NT2/D1 (cell line): ENCODE data around the gene C11orf42.

ENCODE experiments used
- DNase-seq: peaks from one replicate; pipeline ENCODE4 v3.0.0-alpha.2; 2011; ENCODE audit warnings: low read depth, low spot score
- H3K27me3 ChIP-seq: 2 replicates; pipeline ENCODE4 v1.6.0; 2011; ENCODE audit warnings: mild to moderate bottlenecking; ENCODE audit not compliant: insufficient read length, insufficient read depth
- H3K36me3 ChIP-seq: 2 replicates; pipeline ENCODE4 v1.6.1; 2011; ENCODE audit warnings: mild to moderate bottlenecking, low read length, mixed read lengths; ENCODE audit not compliant: insufficient read depth, insufficient read length
- H3K4me1 ChIP-seq: 2 replicates; pipeline ENCODE4 v1.5.1; 2011; ENCODE audit not compliant: insufficient read depth, insufficient read length
- H3K4me3 ChIP-seq: 2 replicates; pipeline ENCODE4 v1.5.1; 2011; ENCODE audit warnings: low read depth; ENCODE audit not compliant: insufficient read length
- H3K9ac ChIP-seq: 2 replicates; pipeline ENCODE4 v1.6.0; 2011; ENCODE audit warnings: low read depth; ENCODE audit not compliant: insufficient read length
- H3K9me3 ChIP-seq: 2 replicates; pipeline ENCODE4 v1.5.1; 2011; ENCODE audit warnings: mild to moderate bottlenecking, low read length; ENCODE audit not compliant: insufficient read depth
- SUZ12 ChIP-seq: IDR thresholded peaks from 2 replicates; pipeline ENCODE4 v1.6.1; 2011; ENCODE audit not compliant: insufficient read length, insufficient read depth; ENCODE audit errors: extremely low read depth
- YY1 ChIP-seq: IDR thresholded peaks from 2 replicates; pipeline ENCODE4 v1.6.1; 2011; ENCODE audit not compliant: insufficient read length, insufficient read depth
- ZNF274 ChIP-seq: IDR thresholded peaks from 2 replicates; pipeline ENCODE4 v1.6.1; 2011; ENCODE audit warnings: mild to moderate bottlenecking, low read depth, low read length

Gene C11orf42, protein sequence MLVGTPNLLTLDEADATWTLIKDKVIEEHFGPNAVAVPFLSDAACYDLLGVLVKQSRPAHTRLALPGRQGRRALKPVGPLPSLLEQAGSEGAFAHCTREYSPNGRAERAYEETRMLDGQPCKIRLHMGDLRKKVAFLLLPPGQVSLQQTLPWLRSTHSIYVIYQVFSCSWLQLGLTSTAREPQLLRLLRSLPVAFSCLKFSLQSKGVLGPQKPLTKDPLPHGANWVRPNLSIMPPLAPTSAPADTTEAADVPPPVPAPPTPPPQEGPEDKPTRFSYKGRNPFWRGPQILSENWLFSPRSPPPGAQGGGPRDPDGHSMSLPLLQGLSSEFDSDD

DNA sequence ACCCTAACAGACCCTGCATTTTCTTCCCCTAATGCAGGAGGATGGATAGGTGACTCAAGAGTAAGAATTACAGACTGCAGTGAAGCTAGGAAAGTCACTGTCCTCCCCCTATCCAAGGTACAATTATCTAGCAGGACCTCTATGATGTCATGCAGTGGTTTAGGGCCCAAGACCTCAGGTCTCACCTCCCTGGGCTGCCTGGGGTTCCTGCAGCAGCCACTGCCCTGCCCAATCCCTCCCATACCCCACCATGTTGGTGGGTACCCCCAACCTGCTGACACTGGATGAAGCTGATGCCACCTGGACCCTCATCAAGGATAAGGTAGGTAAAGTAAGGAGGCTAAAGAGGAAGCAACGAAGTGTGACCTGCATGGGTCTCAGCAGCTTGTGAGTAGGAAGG is at the start of gene C11orf42:
Gene C11orf42 (plus strand): TSS at position 192 of the 400 bp plus-strand sequence. CDS start 59 bp downstream, at position 251.
- Histone ChIP-seq H3K27me3 (no peaks in the 10 kb centered on the region), H3K4me3 (no peak within 1 kb of the TSS), H3K9me3 (no peaks in the 10 kb centered on the region), H3K36me3 (peaks cover 44% of the 10 kb centered on the region), H3K4me1 (no peaks in the 10 kb centered on the region), H3K9ac (no peak within 1 kb of the TSS)
- TF ChIP-seq SUZ12 (no peak), ZNF274 (no peak), YY1 (no peak)
- no peak for DNase-seq

DNA sequence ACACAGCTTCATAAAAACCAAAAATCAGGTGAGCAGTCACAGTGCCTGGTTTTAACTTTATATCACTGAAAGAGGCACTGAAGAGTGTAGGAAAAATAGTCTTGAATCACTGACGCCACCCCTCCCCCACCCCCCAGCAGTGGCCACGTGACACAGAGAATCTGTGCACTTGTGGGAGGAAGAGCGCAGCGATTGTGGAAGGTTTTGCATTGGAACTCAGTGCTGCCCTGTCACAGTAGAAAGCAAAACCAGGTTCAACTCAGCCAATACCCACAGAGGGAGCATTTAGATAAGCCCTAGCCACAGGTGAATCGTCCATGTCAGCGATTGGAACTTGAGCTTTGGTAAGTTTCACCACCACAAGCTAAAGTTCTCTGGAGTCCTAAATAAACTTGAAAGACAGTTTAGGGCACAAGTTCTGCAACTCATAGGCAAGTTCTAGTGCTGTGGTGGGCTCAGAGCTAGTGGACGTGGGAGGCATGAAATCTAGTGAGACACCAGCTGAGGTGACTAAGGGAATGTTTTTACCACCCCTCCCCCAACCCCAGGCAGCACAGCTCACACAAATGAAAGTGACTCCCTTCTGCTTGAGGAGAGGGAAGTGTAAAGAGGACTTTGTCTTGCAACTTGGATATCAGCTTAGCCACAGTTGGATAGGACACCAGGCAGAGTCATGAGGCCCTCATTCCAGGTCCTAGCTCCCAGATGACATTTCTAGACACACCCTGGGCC is 48.6 kb upstream of the C11orf42 start:
- TF ChIP-seq YY1 (no peak), ZNF274 (no peak), SUZ12 (no peak)
- Histone ChIP-seq H3K27me3 (no peaks in the 10 kb centered on the region), H3K4me3 (no peak overlapping the region), H3K36me3 (no peaks in the 10 kb centered on the region), H3K4me1 (no peaks in the 10 kb centered on the region), H3K9me3 (no peaks in the 10 kb centered on the region), H3K9ac (no peak overlapping the region)
- peak; percentile 5 for DNase-seq

DNA sequence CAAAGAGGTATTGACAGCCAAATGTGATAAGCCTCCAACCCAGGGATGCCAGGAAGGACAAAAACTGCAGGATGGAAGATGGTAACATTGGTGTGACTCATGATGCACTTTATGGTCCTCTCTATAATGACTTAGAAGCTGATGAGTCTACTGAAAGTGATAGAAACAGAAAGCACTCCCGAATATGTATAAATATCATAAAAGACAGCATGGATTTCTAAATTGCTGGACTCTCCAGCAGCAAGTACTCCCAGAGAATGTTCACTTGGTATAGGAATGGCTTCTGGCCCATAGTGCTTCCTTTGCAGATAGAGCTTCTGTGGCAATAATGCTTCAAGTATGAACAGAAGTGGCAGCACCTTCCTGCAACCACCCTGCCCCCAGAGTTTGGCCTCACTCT is 35.1 kb upstream of the C11orf42 start, which contains the start of gene OR52B2:
Gene OR52B2 (minus strand): TSS at position 101 of the 400 bp plus-strand sequence. CDS start 0 bp downstream, at position 101.
- no peak within 1 kb of the TSS for H3K9ac ChIP-seq
- H3K27me3 ChIP-seq, result no peaks in the 10 kb centered on the region
- no peak for TF ChIP-seq SUZ12
- TF ChIP-seq ZNF274, result no peak
- TF ChIP-seq YY1, result no peak

DNA sequence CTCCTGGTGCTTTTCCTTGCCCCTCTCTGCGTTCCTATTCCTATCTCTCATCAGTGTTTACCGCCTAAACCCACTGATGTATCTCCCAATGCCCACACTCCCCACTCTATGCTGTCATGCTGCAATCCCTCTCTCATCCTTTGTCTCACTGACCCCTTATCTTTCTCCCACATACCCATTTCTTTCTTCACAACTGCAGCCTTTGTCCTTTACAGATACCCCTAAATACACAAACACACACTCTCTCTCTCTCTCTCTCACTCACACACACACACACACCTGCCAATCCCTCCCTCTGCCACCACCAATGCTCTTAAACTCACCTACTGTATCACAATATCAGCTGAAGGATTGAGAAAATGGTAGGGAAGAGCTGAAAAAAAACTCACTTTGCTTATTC is 29.9 kb upstream of the C11orf42 start:
- Histone ChIP-seq H3K9ac (no peak overlapping the region), H3K36me3 (no peaks in the 10 kb centered on the region)
- TF ChIP-seq ZNF274 (no peak), YY1 (no peak), SUZ12 (no peak)

More for the DNA sequence above, 35.1 kb upstream of the C11orf42 start, which contains the start of gene OR52B2:
- Histone ChIP-seq H3K4me3 (no peak within 1 kb of the TSS), H3K4me1 (no peaks in the 10 kb centered on the region), H3K9me3 (no peaks in the 10 kb centered on the region), H3K36me3 (no peaks in the 10 kb centered on the region)
- no peak for DNase-seq

DNA sequence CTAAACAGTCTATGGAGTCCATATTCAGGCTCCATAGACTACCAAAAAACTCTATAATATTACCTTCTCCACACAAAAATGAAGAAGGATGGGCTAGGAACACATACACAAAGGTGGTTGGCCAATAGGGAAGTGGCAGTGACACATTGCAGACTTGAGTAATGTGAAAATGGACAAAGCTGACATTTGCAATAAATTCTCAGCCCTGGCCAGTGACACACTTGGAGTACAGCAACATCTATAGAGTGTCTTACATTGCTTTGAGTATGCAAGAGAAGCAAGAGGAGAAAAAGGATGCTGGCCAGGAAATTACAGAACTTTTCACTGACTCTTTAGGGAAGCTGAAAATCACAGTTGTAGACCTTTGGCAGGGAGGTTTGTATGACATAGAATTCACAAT is 13.6 kb upstream of the C11orf42 start:
- Histone ChIP-seq H3K9me3 (no peaks in the 10 kb centered on the region), H3K27me3 (no peaks in the 10 kb centered on the region), H3K9ac (no peak overlapping the region), H3K4me3 (no peak overlapping the region), H3K36me3 (no peaks in the 10 kb centered on the region), H3K4me1 (no peaks in the 10 kb centered on the region)
- TF ChIP-seq ZNF274 (no peak), SUZ12 (no peak), YY1 (no peak)
- DNase-seq, result no peak

More for the DNA sequence above, 29.9 kb upstream of the C11orf42 start:
- peaks cover 3% of the 10 kb centered on the region for H3K4me1 ChIP-seq
- H3K9me3 ChIP-seq, result no peaks in the 10 kb centered on the region
- no peaks in the 10 kb centered on the region for H3K27me3 ChIP-seq
- H3K4me3 ChIP-seq, result no peak overlapping the region
- no peak for DNase-seq

DNA sequence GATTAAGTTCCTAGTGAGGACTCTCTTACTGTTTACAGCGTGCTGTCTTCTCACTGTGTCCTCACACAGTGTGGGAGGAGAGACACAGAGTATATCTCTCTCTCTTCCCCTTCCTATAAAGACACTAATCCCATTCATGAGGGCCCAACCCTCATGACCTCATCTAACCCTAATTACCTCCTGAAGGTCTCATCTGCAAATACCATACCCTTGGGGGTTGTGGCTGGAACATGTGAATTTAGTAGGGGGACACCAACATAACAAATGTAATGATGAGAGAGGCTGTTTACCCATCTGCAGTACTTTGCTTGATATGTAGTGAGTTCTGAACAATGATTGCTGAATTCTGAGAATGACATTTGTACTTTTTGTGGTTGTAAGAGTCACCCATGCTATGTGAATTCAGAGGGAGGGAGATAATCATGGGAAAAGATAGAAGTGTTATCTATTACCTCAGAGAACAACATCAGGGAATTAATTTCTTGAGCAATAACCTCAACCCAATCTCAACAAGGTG is 11.2 kb upstream of the C11orf42 start:
- DNase-seq, result no peak

DNA sequence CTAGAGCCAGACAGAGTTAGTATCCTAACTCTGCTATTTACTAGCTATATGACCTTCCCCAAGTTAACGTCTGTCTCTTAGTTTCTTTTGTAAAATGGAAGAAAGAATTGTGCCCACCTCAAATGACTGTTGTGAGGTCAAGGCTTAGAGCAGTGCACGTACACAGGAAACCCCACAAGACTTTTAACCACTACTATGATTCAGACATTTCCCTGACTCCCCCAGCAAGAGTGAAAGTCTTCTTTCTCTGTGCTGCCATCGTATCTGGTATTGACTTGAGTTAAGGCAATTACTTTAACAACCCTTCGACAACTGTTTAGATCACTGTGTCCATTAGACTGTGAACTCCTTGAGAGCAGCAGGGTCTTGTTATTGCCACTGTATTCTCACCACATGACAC is 9.0 kb upstream of the C11orf42 start:
- H3K4me3 ChIP-seq, result no peak overlapping the region
- no peaks in the 10 kb centered on the region for H3K27me3 ChIP-seq
- no peaks in the 10 kb centered on the region for H3K4me1 ChIP-seq
- no peaks in the 10 kb centered on the region for H3K36me3 ChIP-seq
- H3K9me3 ChIP-seq, result no peaks in the 10 kb centered on the region
- DNase-seq, result no peak
- no peak overlapping the region for H3K9ac ChIP-seq
- TF ChIP-seq SUZ12 (no peak), ZNF274 (no peak), YY1 (no peak)

More for the DNA sequence above, 11.2 kb upstream of the C11orf42 start:
- Histone ChIP-seq H3K9me3 (no peaks in the 10 kb centered on the region), H3K4me1 (no peaks in the 10 kb centered on the region), H3K36me3 (no peaks in the 10 kb centered on the region), H3K9ac (no peak overlapping the region), H3K4me3 (no peak overlapping the region), H3K27me3 (no peaks in the 10 kb centered on the region)
- TF ChIP-seq ZNF274, result no peak
